Measurements from ENCODE around the gene NIBAN1. TPM values are rescaled to one million over a fixed set of nuclear protein-coding genes. Genes with fewer than 3 reads are reported as not detected.

Gene NIBAN1
- total RNA-seq = 0.38 to 0.47 TPM (median 0.45 TPM) in 3 replicates

GRCh38 chr1:184974056-184974836 is at the start of gene NIBAN1:
Gene NIBAN1, minus strand, starts transcription at chr1:184974508. Its CDS starts 152 bp downstream, at chr1:184974356.
- H3K27me3 Mint-ChIP-seq (ENCODE audit: low read depth) = peaks cover 53% of the 10 kb centered on the region
- no peaks in the 10 kb centered on the region for H3K36me3 Mint-ChIP-seq
- peak within 1 kb of the TSS; percentile 28 for H3K27ac Mint-ChIP-seq
- H3K4me3 Mint-ChIP-seq = peak within 1 kb of the TSS; percentile 75
- DNase-seq (ENCODE audit: low spot score in 2 of 2, unreplicated experiment in 2 of 2) = peak; percentile 20 to 49
- H3K9me3 Mint-ChIP-seq = peaks cover 3% of the 10 kb centered on the region
- peaks cover 14% of the 10 kb centered on the region for H3K4me1 Mint-ChIP-seq
- TF ChIP-seq, protein P1, sequence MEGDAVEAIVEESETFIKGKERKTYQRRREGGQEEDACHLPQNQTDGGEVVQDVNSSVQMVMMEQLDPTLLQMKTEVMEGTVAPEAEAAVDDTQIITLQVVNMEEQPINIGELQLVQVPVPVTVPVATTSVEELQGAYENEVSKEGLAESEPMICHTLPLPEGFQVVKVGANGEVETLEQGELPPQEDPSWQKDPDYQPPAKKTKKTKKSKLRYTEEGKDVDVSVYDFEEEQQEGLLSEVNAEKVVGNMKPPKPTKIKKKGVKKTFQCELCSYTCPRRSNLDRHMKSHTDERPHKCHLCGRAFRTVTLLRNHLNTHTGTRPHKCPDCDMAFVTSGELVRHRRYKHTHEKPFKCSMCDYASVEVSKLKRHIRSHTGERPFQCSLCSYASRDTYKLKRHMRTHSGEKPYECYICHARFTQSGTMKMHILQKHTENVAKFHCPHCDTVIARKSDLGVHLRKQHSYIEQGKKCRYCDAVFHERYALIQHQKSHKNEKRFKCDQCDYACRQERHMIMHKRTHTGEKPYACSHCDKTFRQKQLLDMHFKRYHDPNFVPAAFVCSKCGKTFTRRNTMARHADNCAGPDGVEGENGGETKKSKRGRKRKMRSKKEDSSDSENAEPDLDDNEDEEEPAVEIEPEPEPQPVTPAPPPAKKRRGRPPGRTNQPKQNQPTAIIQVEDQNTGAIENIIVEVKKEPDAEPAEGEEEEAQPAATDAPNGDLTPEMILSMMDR (IDR thresholded peaks at IDR 0.05; ENCODE audit: unreplicated experiment) = no peak

- Mint-ChIP-seq H3K4me1 (peaks cover 5% of the 10 kb centered on the region), H3K4me3 (no peak overlapping the region), H3K9me3 (peaks cover 16% of the 10 kb centered on the region), H3K27ac (no peak overlapping the region), H3K36me3 (no peaks in the 10 kb centered on the region), H3K27me3 (ENCODE audit: low read depth) (no peaks in the 10 kb centered on the region)
- no peak for DNase-seq (ENCODE audit: low spot score in 2 of 2, unreplicated experiment in 2 of 2)
- TF ChIP-seq, protein P1 (IDR thresholded peaks at IDR 0.05; ENCODE audit: unreplicated experiment) = no peak
Measured at GRCh38 chr1:185017966-185018365, 43.7 kb upstream of the NIBAN1 start.

- no peak overlapping the region for H3K27ac Mint-ChIP-seq
Measured at GRCh38 chr1:185017338-185017737, 43.0 kb upstream of the NIBAN1 start.

DNA sequence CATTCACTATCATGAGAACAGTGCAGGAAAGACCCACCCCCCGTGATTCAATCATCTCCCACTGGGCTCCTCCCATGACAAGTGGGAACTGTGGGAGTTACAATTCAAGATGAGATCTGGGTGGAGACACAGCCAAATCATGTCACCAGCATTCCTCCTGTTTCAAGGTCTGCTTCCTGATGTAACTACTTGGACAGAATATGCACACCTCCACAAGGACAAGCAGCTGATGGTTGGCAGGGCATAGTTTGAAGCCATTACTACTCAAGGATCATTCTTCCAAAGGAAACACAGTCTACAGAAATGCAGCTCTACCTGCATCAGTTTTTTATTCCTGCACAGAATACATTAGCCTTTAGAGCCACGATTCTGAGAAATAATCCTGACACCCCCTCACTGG is 42.6 kb upstream of the NIBAN1 start:
- Mint-ChIP-seq H3K36me3 (no peaks in the 10 kb centered on the region), H3K27me3 (ENCODE audit: low read depth) (no peaks in the 10 kb centered on the region), H3K4me3 (no peak overlapping the region), H3K4me1 (peaks cover 5% of the 10 kb centered on the region), H3K27ac (no peak overlapping the region), H3K9me3 (peaks cover 10% of the 10 kb centered on the region)
- DNase-seq (ENCODE audit: low spot score in 2 of 2, unreplicated experiment in 2 of 2) = no peak
- TF ChIP-seq, protein P1 (IDR thresholded peaks at IDR 0.05; ENCODE audit: unreplicated experiment) = no peak

More at GRCh38 chr1:185017338-185017737, 43.0 kb upstream of the NIBAN1 start:
- DNase-seq (ENCODE audit: low spot score in 2 of 2, unreplicated experiment in 2 of 2) = no peak
- no peak overlapping the region for H3K4me3 Mint-ChIP-seq
- H3K9me3 Mint-ChIP-seq = peaks cover 10% of the 10 kb centered on the region
- peaks cover 5% of the 10 kb centered on the region for H3K4me1 Mint-ChIP-seq
- no peaks in the 10 kb centered on the region for H3K36me3 Mint-ChIP-seq
- TF ChIP-seq, protein P1 (IDR thresholded peaks at IDR 0.05; ENCODE audit: unreplicated experiment) = no peak
- H3K27me3 Mint-ChIP-seq (ENCODE audit: low read depth) = no peaks in the 10 kb centered on the region

- TF ChIP-seq, protein P1 (IDR thresholded peaks at IDR 0.05; ENCODE audit: unreplicated experiment) = no peak
- DNase-seq (ENCODE audit: low spot score in 2 of 2, unreplicated experiment in 2 of 2) = no peak
- Mint-ChIP-seq H3K9me3 (peaks cover 4% of the 10 kb centered on the region), H3K4me3 (no peak overlapping the region), H3K36me3 (no peaks in the 10 kb centered on the region), H3K27ac (no peak overlapping the region), H3K4me1 (peaks cover 5% of the 10 kb centered on the region), H3K27me3 (ENCODE audit: low read depth) (no peaks in the 10 kb centered on the region)
Measured at GRCh38 chr1:185015631-185016030, 41.3 kb upstream of the NIBAN1 start.

Data from mesothelial cell of epicardium (in vitro differentiated cells).